Measurements from ENCODE around the gene INKA2.
A peak's percentile ranks its signal among the peaks of the same experiment; 100 is the strongest.
"Not testable (repeated sequence)": the region's sequence is repeated elsewhere in the genome, so short reads cannot be mapped to it uniquely, and the experiment has no call there.

The INKA2 gene

DNA sequence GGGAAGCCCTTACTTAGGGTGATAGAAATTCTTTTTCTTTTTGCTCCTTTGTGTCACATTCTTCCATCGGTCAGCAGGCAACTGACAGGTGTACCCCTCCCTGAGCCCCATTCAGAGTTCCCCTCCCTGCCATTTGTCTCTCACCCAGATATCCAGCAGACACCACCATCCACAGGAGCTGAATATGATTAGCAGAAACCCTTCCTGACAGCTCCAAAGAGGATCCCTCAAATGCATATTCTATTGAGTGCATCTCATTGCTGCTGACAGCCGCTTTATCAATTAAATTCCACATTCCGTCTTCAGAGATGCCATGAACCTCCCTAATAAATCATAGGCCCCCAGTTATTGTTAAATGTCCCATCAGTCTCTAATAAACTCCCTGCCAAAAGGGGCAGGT is 10.4 kb upstream of the INKA2 start:
- no peak for DNase-seq

GRCh38 chr1:111747947-111748346 is 8.8 kb upstream of the INKA2 start:
- DNase-seq: no peak

- peak; percentile 81 for DNase-seq
Measured at GRCh38 chr1:111747282-111747734, 8.1 kb upstream of the INKA2 start.

GRCh38 chr1:111746614-111746999 is 7.4 kb upstream of the INKA2 start:
- no peak for DNase-seq

DNA sequence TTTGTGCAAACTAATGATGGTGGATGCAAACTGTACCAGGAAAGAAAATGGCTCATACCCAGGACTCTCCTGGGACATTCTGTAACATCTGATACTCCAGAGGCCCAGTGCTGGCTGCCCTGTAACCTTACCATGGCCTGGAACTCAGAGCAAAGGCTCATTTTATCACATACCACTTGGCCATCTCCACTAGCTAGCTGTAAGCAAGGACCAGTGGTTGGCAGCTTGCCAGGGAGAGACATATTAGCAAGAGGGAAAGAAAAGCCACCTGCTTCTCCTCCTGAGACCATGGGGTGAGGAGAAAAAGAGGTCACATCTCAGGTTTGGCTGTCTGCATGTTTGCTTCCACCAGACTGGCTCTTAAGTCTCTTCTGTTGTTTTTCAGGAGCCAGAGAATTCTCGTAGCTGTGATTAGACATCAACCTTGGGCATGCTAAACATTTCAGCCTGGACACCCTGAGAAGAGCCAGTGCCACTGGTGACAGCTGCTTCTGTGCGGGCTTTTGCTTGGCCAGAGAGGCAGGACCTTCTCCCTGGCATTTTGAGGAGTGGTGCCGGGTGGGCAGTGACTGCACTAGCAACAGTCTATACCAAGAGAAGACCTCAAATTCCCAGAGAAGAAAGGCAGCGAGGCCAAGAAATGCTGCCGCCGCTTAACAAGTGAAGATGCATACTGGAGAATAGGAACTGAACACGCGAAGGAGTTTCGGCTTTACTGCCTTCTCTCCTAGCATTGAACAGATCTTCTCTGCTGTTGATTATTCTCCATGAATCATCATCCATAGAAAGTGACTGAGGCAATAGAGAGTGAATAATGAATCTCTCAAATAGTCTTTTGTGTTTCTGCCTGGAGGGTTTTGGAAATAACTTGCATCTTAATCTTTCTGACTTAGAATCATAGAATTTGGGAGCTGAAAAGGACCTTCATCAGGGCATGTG is 6.7 kb upstream of the INKA2 start:
- DNase-seq: no peak

- no peak for DNase-seq
Measured at GRCh38 chr1:111743679-111744101, 4.5 kb upstream of the INKA2 start.

GRCh38 chr1:111742938-111743549 is 3.8 kb upstream of the INKA2 start:
- DNase-seq: no peak

DNA sequence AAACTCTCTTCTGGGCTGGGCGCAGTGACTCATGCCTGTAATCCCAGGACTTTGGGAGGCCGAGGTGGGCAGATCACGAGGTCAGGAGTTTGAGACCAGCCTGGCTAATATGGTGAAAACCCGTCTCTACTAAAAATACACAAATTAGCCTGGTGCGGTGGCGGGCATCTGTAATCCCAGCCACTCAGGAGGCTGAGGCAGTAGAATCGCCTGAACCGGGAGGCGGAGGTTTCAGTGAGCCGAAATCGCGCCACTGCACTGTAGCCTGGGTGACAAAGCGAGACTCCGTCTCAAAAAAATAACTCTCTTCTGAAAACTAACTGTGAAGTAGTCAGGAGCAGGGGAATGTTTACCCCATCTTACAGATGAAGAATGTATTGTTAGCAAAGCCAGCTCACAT is 3.1 kb upstream of the INKA2 start:
- not testable (repeated sequence) for DNase-seq

GRCh38 chr1:111739925-111740765 is 950 bp upstream of the INKA2 start:
- no peak for DNase-seq

GRCh38 chr1:111738436-111739193 is 580 bp downstream of the INKA2 start:
- DNase-seq: peak in 1 of 2 donors; percentile 53

DNA sequence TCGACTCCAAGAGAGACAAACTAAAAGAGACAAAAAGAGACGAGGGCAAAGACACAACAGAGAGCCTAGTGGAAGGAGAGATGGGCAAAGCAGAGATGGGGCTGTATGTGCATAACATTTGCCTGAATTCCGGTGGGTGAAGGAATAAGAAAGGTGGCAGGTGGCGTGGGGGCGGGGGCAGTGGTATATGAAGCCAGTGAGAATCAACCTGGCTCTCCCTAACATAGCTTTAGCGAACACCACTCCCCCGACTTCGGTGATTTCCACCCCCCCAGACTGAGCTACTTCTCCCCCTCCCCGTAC is 1.1 kb downstream of the INKA2 start:
- DNase-seq: no peak

DNA sequence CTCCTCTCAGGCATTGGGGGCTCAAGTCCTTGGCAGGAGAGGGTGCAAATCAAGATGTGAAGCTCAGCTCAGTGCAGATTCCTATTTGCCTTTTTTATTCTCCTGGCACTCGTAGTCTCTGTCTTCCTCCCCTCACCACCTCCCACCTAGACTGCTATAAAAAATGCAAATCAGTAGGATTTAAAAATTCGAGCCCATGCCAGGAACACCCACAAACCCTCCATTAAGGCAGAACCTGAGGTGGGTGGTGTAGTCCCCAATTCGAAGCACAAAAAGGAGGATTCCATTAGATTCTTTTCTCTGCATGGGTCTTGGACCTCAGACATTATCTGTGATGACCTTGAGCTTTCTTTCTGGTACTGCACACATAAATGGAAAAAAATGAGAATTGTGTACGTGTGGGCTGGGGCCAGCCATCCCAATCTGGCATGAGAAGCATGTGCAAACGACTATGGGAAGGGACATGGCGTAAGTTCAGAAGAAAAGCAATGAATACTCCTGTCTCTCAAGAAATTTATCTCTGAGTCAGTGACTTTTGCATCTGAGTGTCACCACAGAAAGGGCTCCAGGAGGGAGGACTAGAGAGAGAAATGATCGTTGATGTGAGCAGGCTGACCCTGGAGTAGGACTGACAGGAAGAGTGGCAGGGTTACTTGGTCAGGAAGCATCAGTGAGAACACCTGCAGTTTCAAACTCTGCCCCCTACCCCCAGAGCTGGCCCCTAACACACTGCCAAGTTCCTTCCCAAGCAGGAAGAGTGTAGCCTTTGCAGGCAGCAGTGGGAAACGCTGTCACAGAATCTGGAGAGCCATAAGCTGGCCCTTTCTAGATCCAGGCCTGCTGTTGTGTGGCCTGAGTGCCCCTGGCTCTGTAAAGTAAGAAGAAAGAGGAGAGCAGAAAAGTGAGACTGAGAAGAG is 1.7 kb downstream of the INKA2 start:
- DNase-seq: no peak

DNA sequence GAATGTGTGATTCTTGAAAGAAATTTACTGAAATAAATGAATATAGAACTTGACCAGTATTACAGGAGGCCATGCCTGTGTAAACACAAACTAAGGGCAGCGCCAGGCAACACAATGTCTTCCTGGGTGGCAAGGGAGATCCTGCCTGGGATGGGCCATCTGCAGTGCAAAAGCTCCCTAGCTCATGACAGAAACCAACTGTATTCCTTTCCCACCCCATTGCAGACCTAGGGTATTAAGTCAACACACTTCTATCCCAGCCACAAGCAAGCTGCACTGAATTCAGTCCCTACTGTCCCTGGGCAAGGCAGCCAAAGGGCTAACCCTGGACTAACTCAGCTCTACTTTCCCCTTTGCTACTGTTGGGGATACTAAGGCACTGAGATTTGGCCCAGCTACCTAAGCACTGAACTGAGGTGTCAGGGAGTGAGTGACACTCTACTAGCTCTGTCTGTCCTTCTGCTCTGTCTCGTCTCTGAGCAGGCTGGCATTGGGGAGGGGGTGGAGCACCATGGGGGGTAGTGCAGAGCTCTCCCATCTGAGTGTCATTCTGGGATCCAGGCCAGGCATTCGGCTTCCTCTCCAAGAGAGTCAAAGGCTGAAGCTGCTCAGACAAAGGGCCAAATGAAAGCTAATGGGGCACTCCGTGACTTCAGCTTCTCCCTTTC is 2.5 kb downstream of the INKA2 start:
- DNase-seq: no peak

DNA sequence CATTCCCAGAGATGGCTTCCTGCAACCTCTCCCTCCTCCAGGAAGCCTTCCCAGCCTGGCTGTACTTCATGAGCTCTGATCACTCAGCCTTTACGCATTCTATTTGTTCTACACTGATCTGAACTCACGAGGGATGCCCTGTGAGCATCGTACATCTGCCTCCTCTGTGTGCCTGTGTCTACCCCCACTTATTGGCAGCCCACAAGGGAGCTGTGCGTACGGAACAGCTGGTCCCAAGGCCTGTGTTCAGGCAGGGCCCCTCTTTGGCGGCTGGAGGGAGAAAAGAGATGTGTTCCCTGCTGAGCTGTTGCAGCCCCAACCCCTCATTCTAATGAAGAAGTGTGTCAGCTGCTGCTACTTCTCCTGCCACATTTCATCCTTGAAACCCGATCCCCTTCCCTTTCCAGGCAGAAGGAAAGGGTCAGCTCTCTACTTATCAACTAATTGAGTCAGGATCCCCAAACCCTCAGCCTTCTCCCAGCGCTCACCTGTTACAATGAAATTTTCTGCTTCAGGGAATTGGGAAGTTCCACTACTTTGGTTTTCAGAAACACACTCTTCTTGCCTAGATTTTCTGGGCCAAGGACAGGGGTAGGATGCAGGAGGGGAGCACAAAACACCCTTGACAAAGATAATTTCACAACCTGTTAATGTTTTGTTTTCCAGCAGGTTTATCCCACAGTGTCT is 3.2 kb downstream of the INKA2 start:
- no peak for DNase-seq

DNA sequence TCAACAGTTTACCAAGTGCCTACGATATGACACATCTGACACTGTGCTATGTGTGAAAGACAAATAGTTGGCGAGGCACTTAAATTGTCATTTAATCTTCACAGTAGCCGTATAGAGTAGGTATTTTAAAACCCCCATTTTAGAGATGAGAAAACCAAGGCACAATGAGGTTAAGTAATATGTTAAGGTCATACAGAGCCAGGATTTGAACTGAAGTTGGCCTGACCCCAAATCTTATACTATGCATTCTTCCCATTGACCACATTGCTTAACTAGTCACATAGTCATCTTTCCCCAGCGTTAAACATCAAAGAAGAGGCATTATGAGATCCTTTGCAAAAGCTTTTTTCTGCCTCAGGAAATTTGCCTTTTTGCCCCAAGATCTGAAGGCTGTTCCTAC is 3.9 kb downstream of the INKA2 start:
- no peak for DNase-seq

- DNase-seq: no peak
Measured at GRCh38 chr1:111734856-111735255, 4.3 kb downstream of the INKA2 start.

DNA sequence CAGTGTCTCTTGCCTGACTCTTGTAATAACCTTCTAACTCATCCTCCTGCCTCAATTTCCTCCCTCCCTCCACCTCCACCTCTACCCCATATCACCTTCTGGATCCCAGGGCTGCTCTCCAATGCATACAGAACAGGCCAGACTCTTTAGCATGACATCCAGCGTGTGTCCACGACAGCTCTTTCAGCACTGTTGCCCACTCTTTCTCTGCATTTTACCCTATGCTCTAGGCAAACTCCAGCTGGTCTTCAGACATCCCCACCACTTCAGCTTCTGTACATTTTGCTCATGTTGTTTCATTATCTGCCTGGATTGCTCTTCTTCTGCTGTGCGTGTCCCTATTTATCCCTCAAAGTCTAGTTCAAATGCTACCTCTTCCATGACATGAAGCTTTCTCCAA is 4.8 kb downstream of the INKA2 start:
- no peak for DNase-seq

GRCh38 chr1:111733992-111734341 is 5.2 kb downstream of the INKA2 start:
- peak; percentile 77 to 81 for DNase-seq

DNA sequence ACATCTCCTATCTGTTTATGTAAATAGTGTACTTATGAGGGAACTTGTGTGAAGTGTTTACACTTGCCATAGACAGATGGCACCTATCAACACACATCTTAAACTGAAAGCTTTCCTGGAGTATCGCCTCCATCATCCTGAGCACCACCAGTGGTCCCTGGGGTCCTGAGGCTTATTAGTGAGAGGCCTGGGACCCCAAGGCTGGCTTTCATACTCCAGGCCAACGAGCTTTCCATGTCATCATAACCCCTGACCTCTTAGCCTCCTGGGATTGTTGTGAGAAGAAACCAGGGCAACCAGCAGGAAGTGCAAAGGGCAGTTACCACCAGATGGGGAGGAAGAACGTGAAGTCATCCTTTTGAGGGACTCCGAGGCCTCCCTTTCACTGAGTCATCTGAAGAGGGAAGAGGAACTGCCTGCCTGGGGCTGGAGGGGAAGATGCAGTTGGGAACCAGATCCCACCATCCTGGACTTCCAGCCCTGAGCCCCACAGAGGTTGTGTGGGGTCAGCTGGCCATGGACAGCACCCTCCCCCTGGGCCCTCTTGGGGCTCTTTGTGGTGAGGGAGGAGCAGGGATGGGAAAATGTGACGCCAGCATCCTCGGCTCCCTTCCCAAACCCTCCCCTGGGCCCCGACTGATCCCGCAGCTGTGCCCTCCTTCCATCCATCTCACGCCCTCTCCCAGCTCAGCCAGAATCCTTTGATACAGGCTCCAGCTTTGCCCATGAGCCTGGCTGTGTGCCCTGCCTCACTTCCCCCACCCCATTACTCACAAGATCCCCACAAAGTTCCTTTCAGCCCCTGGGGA is 5.8 kb downstream of the INKA2 start:
- peak; percentile 93 to 94 for DNase-seq

Measured in inflammatory macrophage (primary cell).